EH (cell line): ENCODE results near the gene IFNA5.

Experiments
- DNase-seq: peaks from one replicate; pipeline ENCODE4 v3.0.0-alpha.2; 2015; ENCODE audit warnings: low read depth

The IFNA5 gene

DNA sequence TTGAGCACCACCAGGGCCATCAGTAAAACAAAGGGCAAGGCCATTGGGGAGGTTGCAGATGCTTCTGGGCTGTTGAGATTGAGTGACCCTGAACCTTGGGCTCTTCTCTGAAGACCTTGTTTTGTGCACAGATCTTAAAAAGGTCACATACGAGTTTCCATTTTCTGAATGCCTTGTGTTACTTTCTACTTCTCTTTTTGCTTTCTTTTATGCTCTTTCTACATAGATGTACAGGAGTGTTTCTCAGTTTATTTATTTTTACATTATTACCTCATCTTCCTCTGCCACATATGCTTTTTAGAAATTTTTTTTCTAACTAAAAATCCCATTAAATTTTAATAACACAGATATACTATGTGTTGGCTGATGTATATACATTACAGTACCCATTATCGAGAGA lies at the start of gene IFNA5:
Gene IFNA5 (minus strand): TSS at position 101 of the 400 bp plus-strand sequence. CDS start 57 bp downstream, at position 44.
- DNase-seq, result no peak

DNA sequence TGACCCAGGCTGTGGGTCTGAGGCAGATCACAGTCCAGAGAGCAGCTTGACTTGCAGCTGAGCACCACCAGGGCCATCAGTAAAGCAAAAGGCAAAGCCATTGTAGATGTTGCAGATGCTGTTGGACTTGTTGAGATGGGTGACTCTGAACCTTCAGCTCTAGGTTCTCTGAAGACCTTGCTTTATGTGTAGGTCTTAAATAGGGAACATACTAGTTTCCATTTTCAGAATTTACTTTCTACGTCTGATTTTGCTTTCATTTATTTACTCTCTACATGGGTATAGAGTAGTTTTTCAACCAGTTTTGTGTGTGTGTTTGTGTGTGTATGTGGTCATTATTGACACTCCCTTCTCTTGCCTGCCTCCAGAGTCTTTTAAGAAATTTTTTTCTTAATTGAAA lies 45.7 kb upstream of the IFNA5 start, which contains the start of gene IFNA6:
Gene IFNA6 (minus strand): TSS at position 101 of the 400 bp plus-strand sequence. CDS start 0 bp downstream, at position 101.
- no peak for DNase-seq

- no peak for DNase-seq
Measured at GRCh38 chr9:21348430-21348970, 43.4 kb upstream of the IFNA5 start.

GRCh38 chr9:21340735-21341134 lies 35.6 kb upstream of the IFNA5 start:
- no peak for DNase-seq

GRCh38 chr9:21336457-21336856 lies 31.3 kb upstream of the IFNA5 start:
- no peak for DNase-seq

DNA sequence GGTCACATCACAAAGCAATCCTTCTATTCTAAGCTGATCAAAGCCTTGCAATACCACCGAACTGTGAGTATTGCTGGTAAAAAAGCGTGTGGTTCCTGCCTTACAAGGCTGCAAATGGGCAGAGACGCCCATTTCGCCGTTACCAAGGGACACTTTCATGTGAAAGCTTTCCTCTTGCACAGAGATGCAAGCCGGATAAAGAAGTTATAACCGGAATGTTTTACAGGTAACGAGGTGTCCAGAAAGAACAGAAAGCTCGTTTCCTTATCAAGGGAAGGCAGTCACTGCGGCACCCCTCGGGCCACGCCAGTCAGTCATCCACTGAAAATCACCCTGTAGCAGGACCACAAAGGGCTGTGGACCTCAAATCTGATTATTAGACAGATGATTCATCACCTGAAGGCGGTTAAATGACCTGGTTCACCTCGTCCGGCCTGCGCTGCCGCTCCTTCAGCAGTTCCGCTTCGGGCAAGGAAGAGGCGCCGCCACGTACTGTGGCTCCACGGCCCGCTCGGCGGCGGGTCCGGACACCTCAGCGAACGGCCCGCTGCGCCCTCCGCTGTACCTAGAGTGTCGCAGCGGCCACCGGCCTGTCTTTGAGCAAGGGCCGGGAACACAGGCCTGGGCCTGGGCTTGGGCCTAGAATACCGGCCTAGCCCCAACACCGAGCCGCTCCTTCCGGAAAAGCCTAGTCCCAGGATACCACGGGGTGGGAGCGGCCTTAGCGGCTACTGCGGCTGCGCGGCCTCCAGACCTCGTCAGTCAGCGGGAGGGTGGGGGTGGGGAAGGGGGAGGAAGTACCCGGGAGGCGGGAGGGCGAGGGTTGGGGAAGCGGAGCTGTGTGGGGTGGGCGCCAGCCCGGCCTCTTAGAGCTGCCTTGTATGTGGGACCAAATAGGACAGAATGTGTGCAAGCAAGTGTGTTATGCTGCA lies 29.9 kb upstream of the IFNA5 start, which contains the start of gene KLHL9:
Gene KLHL9 (minus strand): TSS at position 704 of the 932 bp plus-strand sequence. CDS start 545 bp downstream, at position 159.
- peak; percentile 93 for DNase-seq

- DNase-seq, result no peak
Measured at GRCh38 chr9:21333226-21333625, 28.1 kb upstream of the IFNA5 start.

DNA sequence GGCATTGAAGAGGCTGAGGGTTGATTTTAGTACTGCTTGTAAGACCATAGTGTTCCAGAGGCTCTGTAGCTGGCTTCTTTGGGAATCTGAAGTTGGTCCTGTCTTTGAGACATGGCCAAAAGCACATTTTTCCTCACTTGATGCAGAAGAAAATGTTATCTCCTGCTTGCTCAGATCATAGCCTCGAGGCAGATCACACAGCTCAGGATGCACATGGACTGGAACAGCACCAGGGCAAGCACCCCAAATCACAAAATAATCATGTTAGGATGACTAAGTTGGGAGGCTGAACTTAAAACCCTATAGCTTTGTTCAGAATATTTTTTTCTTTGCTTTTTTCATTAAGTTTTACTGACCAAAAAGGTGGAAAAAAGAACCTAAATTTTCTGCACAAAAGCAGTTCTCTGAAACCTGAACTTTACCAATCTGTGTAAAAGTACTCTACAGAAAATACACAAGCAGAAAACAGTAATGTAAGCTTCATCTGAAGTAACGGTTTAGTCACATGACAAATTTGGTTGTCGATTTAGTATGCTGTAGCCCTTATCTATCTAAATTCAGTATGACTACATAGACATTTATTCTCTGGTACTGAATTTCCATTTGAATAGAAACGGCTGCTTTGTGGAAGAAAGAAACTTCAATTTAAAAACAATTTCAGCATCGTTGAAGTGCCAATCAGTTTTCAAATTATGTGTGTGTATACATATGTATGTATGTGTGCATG lies 26.7 kb upstream of the IFNA5 start:
- DNase-seq, result peak; percentile 46

DNA sequence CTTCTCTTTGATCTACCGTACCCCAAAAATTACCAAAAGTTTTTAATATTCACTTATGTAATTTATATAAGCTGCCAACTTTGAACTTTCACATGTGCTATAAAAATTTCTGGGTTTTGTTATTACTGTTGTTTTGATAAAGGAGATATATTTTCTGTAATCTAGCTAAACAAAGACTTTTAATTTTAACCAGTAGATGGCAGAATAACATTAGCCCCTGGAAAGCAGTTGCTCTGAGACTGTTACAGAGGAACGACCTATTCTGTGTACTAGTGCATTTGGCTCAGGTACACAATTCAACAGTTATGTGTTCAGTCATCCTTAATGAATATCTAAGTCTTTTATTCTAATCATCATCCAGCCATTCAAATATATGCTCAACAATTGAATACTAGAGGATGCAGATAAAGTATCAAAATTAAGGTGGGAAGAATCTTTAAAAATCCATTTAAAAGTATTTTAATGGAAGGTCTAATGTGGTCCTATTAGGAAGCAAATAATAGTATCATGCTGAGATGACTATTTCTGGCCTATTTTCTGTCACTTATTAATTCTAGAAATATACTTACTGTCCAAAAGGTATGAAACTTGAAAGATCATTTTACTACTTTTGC lies 21.5 kb upstream of the IFNA5 start:
- peak; percentile 54 for DNase-seq

DNA sequence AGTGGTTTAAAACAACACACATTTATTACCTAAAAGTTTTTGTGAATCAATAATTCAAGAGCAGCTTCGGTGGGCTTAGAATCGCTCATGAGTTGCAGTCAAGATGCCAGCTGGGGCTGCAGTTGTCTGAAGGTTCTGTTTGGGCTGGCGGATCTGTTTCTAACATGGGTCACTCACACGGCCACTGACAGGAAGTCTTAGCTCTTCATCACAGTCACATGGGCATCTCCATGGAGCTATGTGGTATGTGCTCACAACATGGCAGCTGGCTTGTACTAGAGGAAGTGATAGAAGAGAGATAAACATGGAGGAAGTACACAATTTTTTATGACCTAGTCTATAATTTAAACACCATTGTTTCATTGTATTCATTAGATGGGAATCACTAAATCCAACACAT lies 18.9 kb upstream of the IFNA5 start:
- no peak for DNase-seq

DNA sequence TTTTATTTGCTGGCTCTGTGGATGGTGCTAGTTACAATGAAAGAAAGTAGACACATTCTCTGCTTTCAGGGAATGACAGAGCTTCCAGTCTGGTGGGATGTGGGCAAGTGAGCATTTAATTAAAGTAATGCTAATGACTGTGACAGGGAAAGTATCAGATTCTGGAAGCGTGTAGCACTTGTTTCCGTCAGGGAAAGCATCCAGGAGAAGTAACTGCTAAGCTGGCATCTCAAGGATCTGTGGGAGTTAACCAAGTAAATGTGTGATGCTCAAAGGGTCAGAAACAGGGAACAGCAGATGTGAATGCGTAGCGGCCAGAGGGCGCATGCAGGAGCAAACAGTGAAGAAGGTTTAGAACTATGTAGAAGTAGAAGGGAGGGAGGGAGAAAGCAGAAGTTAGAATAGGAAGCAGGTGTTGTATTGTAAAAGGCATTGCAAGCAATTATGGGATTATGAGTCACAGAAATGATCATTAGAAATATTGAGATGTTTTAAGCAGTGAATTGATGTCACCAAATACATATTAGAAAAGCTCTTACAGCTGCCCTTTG lies 17.9 kb upstream of the IFNA5 start:
- no peak for DNase-seq

DNA sequence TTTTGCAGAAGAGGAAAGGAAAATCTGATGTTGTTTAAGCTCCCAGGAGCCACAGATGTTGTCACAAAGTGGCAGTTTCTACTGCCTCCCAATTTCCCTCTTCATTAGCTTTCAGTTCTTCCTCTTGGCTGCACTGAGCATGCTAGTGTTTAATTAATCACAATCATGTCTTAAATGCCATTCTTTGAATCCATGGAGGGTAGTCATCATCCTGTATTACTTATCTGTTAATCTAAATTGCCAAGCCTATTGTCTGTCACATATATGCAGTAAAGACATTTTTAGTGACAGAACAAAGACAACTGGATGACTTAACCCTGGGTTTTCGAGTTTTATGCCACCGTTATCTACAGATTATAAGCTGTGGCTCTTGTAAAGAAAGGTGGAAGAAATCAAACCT lies 15.4 kb upstream of the IFNA5 start:
- peak; percentile 9 for DNase-seq

GRCh38 chr9:21317956-21318923 lies 13.1 kb upstream of the IFNA5 start:
- DNase-seq, result peak; percentile 58

GRCh38 chr9:21316860-21317259 lies 11.7 kb upstream of the IFNA5 start:
- DNase-seq, result peak; percentile 14

DNA sequence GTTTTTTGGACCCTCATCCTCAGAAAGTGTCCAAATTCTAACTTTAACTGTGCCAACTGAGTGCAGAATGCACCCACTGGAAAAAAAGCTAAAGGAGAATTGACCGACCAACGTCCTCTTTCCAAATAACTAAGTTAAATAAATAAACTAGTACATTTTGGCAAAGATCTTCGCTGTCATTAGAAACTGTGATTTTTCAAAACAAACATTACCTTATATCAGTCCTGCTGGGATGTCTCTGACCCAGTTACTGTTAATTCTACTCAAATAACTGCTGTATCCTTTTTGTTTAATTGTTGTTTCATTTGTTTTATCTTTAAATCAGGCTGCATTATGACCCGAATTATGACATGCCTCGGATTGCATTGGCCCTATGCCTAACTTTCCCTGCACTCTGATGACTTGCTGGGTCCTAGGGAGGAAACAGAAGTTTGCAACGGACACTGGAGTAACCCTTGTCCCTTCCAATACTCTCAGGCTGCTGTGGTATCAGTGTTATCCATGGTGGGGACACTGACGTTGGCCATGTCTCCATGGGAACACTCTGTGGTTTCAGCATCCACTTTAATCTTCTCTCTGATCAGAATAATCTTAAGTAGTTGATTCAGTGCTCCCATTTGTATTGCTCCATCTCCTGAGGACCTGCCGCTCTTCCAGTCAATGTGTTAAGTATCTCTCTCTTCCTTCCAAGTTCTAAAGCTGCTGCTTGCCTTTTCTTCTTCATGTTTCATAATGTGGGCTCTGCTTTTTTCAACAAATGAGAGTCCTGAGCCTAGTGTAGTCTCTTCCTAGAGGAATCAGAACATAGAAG lies 11.1 kb upstream of the IFNA5 start:
- no peak for DNase-seq

DNA sequence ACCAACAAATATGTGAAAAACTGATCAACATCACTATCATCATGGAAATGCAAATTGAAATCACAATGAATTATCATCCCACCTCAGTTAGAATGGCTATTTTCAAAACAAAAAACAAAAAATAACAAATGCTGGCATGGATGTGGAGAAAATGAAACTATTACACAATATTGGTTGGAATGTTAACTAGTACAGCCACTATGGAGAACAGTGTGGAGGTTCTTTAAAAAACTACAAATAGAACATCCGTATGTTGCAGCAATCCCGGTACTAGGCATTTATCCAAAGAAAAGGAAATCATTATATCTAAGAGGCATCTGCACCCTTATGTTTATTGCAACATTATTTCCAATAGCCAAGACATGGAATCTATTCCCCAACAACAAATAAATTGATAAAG lies 9.0 kb upstream of the IFNA5 start:
- DNase-seq, result no peak

- no peak for DNase-seq
Measured at GRCh38 chr9:21311889-21312288, 6.8 kb upstream of the IFNA5 start.

DNA sequence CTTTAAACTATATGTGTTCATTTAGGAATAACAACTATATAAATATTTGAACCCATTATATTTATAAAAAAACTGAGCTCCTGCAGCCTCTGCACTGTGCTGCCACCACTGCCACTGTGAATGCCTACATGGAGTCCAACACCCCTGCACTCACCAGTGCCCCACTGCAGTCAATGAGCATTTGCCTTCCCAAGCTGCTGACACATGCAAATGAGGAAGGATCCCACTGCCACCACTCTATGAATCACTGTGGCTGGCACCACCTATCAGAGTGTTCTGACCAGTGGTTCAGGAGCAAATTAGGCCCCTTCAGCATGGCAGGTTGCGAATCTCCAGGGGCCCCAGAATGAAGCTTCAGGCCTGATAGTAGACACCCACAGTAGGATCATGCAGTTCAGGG lies 9.1 kb downstream of the IFNA5 start:
- no peak for DNase-seq

GRCh38 chr9:21294904-21295538 lies 10.1 kb downstream of the IFNA5 start:
- no peak for DNase-seq
